DMS53 treated with DMSO at 0.1 percent for 48 hours (cell line): ENCODE measurements around the gene COPZ1.

Experiments
- DNase-seq: peaks from one replicate; lab custom pipeline; 2025; ENCODE audit not compliant: unreplicated experiment; lab: John Stamatoyannopoulos, UW

Gene COPZ1

GRCh38 chr12:54393207-54393609 is 68.3 kb downstream of the COPZ1 start:
- DNase-seq = no peak

- DNase-seq = no peak
Observed at GRCh38 chr12:54393743-54394142, 68.8 kb downstream of the COPZ1 start.

- peak; percentile 36 for DNase-seq
Observed at GRCh38 chr12:54394281-54394719, 69.4 kb downstream of the COPZ1 start.

GRCh38 chr12:54394986-54395385 is 70.1 kb downstream of the COPZ1 start:
- no peak for DNase-seq

- DNase-seq = no peak
Observed at GRCh38 chr12:54395545-54395944, 70.6 kb downstream of the COPZ1 start.

GRCh38 chr12:54397157-54397556 is 72.2 kb downstream of the COPZ1 start:
- DNase-seq = no peak

- DNase-seq = no peak
Observed at GRCh38 chr12:54398218-54398617, 73.3 kb downstream of the COPZ1 start.

- peak; percentile 63 for DNase-seq
Observed at GRCh38 chr12:54398995-54399793, 74.3 kb downstream of the COPZ1 start.

- no peak for DNase-seq
Observed at GRCh38 chr12:54401119-54401518, 76.2 kb downstream of the COPZ1 start.
